Stimulated activated CD4-positive, alpha-beta T cell treated with anti-CD3 and anti-CD28 coated beads, Interleukin-4, amount 100 ng/mL, for 48 hours (primary cell): ENCODE measurements around the gene FGF5.
"Not testable (repeated sequence)": the region's sequence is repeated elsewhere in the genome, so short reads cannot be mapped to it uniquely, and the experiment has no call there.

ENCODE experiments used
- DNase-seq, 2 donors: peaks; one replicate each; pipeline ENCODE4 v3.0.0-alpha.2; 2020; ENCODE audit warnings: low read depth in 2 of 2

FGF5 gene

GRCh38 chr4:80295826-80296225, 29.4 kb downstream of the FGF5 start:
- no peak for DNase-seq

- DNase-seq, result no peak
Observed at GRCh38 chr4:80301884-80302283, 35.4 kb downstream of the FGF5 start.

GRCh38 chr4:80302616-80303223, 36.3 kb downstream of the FGF5 start:
- DNase-seq, result no peak

GRCh38 chr4:80305466-80305865, 39.0 kb downstream of the FGF5 start:
- DNase-seq, result no peak

GRCh38 chr4:80306260-80306659, 39.8 kb downstream of the FGF5 start:
- DNase-seq, result no peak

GRCh38 chr4:80307183-80307735, 40.8 kb downstream of the FGF5 start:
- no peak for DNase-seq

- DNase-seq, result no peak
Observed at GRCh38 chr4:80307774-80308465, 41.5 kb downstream of the FGF5 start.

GRCh38 chr4:80308466-80308822, 42.0 kb downstream of the FGF5 start:
- DNase-seq, result no peak

GRCh38 chr4:80309294-80310004, 43.0 kb downstream of the FGF5 start:
- no peak for DNase-seq

- no peak for DNase-seq
Observed at GRCh38 chr4:80311130-80311529, 44.7 kb downstream of the FGF5 start.

- no peak for DNase-seq
Observed at GRCh38 chr4:80312124-80312523, 45.7 kb downstream of the FGF5 start.

- no peak for DNase-seq
Observed at GRCh38 chr4:80313627-80314026, 47.2 kb downstream of the FGF5 start.

GRCh38 chr4:80315848-80316247, 49.4 kb downstream of the FGF5 start:
- DNase-seq, result not testable (repeated sequence)

- no peak for DNase-seq
Observed at GRCh38 chr4:80321341-80321740, 54.9 kb downstream of the FGF5 start.

GRCh38 chr4:80321776-80322175, 55.3 kb downstream of the FGF5 start:
- no peak for DNase-seq

- DNase-seq, result no peak
Observed at GRCh38 chr4:80322716-80323115, 56.3 kb downstream of the FGF5 start.

- no peak for DNase-seq
Observed at GRCh38 chr4:80324171-80324570, 57.7 kb downstream of the FGF5 start.

- DNase-seq, result no peak
Observed at GRCh38 chr4:80331693-80332092, 65.2 kb downstream of the FGF5 start.

GRCh38 chr4:80333121-80333520, 66.7 kb downstream of the FGF5 start:
- no peak for DNase-seq

GRCh38 chr4:80334568-80334967, 68.1 kb downstream of the FGF5 start:
- DNase-seq, result no peak

GRCh38 chr4:80335226-80335553, 68.7 kb downstream of the FGF5 start:
- no peak for DNase-seq

GRCh38 chr4:80335554-80336358, 69.3 kb downstream of the FGF5 start, which contains the start of gene CFAP299:
TSS of gene CFAP299 (plus strand) at chr4:80335730.
- DNase-seq, result peak; percentile 58 to 60
